ENCODE data around the gene EFHC2.

EFHC2 gene

DNA sequence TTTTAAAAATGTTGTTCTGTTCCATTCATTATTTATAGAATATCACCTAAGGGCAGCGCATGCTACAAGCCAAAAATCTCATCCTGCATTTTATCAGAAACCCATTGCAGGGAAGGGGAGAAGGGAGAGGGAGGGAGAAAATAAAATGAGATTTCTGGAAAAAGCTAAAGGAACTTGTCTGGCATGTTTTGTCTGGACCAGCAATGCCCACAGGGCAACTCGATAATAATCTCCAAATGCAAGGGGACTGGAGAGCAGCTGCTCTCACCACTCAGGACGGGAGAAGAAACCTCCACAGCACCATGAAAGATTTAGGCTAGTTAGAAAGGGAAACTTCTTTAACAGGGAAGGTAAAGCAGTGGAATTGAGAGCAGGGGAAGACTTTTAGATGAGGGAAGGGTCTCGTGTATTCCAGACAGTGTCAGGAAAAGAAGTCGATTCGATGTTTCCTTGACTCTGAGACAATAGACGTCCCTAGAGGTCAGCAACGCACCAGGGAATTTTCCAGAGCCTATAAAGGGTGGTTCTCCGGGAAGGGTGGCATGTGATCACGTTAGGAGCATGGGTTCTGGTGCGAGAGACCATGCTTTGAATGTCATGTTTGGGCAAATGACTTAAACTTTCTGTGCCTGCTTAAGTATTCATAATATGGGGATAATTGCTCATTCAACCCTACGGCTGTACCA is 238.1 kb downstream of the EFHC2 start:
- Histone ChIP-seq H3K4me1 (ENCODE audit: low read length) (no peaks in the 10 kb centered on the region), H2AFZ (ENCODE audit: low read depth, low read length) (no peak overlapping the region), H4K20me1 (ENCODE audit: insufficient read depth, low read length) (no peaks in the 10 kb centered on the region), H3K27ac (ENCODE audit: low read length) (no peak overlapping the region), H3K4me3 (ENCODE audit: low read length) (no peak overlapping the region), H3K4me2 (ENCODE audit: low read length) (no peak overlapping the region), H3K36me3 (replicated peaks; ENCODE audit: low read depth, low read length) (no peaks in the 10 kb centered on the region), H3K9me3 (ENCODE audit: insufficient read depth, low read length) (no peaks in the 10 kb centered on the region), H3K79me2 (ENCODE audit: low read length) (no peaks in the 10 kb centered on the region), H3K27me3 (ENCODE audit: low read depth, low read length) (no peaks in the 10 kb centered on the region), H3K9ac (ENCODE audit: low read length) (no peak overlapping the region)
- TF ChIP-seq EZH2phosphoT487 (IDR thresholded peaks at IDR 0.05; ENCODE audit: low read depth), result no peak
- TF ChIP-seq, protein P1, sequence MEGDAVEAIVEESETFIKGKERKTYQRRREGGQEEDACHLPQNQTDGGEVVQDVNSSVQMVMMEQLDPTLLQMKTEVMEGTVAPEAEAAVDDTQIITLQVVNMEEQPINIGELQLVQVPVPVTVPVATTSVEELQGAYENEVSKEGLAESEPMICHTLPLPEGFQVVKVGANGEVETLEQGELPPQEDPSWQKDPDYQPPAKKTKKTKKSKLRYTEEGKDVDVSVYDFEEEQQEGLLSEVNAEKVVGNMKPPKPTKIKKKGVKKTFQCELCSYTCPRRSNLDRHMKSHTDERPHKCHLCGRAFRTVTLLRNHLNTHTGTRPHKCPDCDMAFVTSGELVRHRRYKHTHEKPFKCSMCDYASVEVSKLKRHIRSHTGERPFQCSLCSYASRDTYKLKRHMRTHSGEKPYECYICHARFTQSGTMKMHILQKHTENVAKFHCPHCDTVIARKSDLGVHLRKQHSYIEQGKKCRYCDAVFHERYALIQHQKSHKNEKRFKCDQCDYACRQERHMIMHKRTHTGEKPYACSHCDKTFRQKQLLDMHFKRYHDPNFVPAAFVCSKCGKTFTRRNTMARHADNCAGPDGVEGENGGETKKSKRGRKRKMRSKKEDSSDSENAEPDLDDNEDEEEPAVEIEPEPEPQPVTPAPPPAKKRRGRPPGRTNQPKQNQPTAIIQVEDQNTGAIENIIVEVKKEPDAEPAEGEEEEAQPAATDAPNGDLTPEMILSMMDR (IDR thresholded peaks at IDR 0.05; ENCODE audit: low read depth, low read length), result no peak

DNA sequence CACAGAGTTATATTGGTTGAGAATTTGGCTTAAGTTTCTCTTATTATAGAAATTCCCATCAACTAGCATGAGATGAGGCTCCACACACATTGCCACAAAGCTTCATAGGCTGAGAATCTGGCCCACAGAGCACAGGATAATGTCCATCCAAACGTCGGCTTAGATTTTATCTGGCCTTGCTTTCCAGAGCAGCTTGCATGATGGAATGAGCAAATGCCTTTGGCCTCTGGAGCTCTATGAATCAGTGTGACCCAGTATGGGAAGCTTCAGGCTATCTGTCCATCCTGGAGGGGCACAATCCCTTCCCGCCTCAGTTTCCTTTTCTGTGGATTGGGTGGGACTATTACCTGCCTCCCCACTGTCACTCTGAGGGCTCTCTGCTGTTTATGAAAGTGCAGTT is 238.8 kb downstream of the EFHC2 start:
- H3K79me2 ChIP-seq (ENCODE audit: low read length), result no peaks in the 10 kb centered on the region
- H4K20me1 ChIP-seq (ENCODE audit: insufficient read depth, low read length), result no peaks in the 10 kb centered on the region
- H3K4me1 ChIP-seq (ENCODE audit: low read length), result no peaks in the 10 kb centered on the region
- no peaks in the 10 kb centered on the region for H3K27me3 ChIP-seq (ENCODE audit: low read depth, low read length)
- TF ChIP-seq, protein P1 (IDR thresholded peaks at IDR 0.05; ENCODE audit: low read depth, low read length), result no peak
- H3K36me3 ChIP-seq (replicated peaks; ENCODE audit: low read depth, low read length), result no peaks in the 10 kb centered on the region
- no peaks in the 10 kb centered on the region for H3K9me3 ChIP-seq (ENCODE audit: insufficient read depth, low read length)
- H2AFZ ChIP-seq (ENCODE audit: low read depth, low read length), result no peak overlapping the region
- no peak overlapping the region for H3K9ac ChIP-seq (ENCODE audit: low read length)
- H3K4me3 ChIP-seq (ENCODE audit: low read length), result no peak overlapping the region
- no peak overlapping the region for H3K4me2 ChIP-seq (ENCODE audit: low read length)
- H3K27ac ChIP-seq (ENCODE audit: low read length), result no peak overlapping the region

DNA sequence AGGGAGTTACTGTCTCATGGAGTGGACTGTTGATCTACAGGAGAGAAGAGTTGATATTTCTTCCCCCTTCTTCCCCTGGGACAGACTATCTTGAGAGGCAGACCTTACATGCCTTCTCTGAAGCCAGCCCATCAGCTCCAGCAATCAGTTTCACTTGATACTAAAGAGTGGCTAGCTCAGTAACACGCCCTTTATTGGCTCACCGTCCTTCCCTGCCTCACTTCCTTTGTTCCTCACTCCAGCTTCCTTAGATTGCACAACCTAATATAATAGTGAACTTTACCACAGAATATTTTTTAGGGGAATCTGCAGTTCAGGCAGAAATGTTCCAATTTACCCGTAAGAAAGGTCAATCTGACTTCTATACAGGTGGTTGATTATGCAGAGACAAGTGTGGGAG is 242.2 kb downstream of the EFHC2 start:
- Histone ChIP-seq H3K4me1 (ENCODE audit: low read length) (no peaks in the 10 kb centered on the region), H3K4me2 (ENCODE audit: low read length) (no peak overlapping the region), H3K27ac (ENCODE audit: low read length) (no peak overlapping the region), H4K20me1 (ENCODE audit: insufficient read depth, low read length) (no peaks in the 10 kb centered on the region), H3K79me2 (ENCODE audit: low read length) (no peaks in the 10 kb centered on the region), H3K36me3 (replicated peaks; ENCODE audit: low read depth, low read length) (no peaks in the 10 kb centered on the region), H3K27me3 (ENCODE audit: low read depth, low read length) (no peaks in the 10 kb centered on the region), H3K4me3 (ENCODE audit: low read length) (no peak overlapping the region), H3K9me3 (ENCODE audit: insufficient read depth, low read length) (no peaks in the 10 kb centered on the region), H3K9ac (ENCODE audit: low read length) (no peak overlapping the region), H2AFZ (ENCODE audit: low read depth, low read length) (no peak overlapping the region)
- TF ChIP-seq EZH2phosphoT487 (IDR thresholded peaks at IDR 0.05; ENCODE audit: low read depth), result no peak
- TF ChIP-seq, protein P1 (IDR thresholded peaks at IDR 0.05; ENCODE audit: low read depth, low read length), result no peak

DNA sequence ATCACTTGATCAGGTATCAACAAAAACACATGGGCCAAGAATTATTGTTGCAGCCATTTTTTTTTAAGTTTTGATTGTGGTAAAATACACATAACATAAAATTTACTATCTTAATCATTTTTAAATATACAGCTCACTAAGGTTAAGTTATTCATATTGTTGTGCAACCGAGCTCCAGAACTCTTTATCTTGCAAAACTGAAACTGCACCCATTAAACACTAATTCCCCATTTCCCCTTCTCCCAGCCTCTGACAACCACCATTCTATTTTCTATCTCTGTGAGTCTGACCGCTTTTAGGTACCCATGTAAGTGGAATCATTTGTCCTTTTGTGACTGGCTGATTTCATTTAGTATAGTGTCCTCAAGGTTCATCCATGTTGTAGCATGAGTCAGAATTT is 244.1 kb downstream of the EFHC2 start:
- Histone ChIP-seq H2AFZ (ENCODE audit: low read depth, low read length) (no peak overlapping the region), H3K27ac (ENCODE audit: low read length) (no peak overlapping the region), H3K79me2 (ENCODE audit: low read length) (no peaks in the 10 kb centered on the region), H3K4me3 (ENCODE audit: low read length) (no peak overlapping the region), H3K4me2 (ENCODE audit: low read length) (no peak overlapping the region), H3K4me1 (ENCODE audit: low read length) (no peaks in the 10 kb centered on the region), H3K9ac (ENCODE audit: low read length) (no peak overlapping the region), H3K9me3 (ENCODE audit: insufficient read depth, low read length) (no peaks in the 10 kb centered on the region), H4K20me1 (ENCODE audit: insufficient read depth, low read length) (no peaks in the 10 kb centered on the region), H3K36me3 (replicated peaks; ENCODE audit: low read depth, low read length) (no peaks in the 10 kb centered on the region), H3K27me3 (ENCODE audit: low read depth, low read length) (no peaks in the 10 kb centered on the region)
- no peak for TF ChIP-seq EZH2phosphoT487 (IDR thresholded peaks at IDR 0.05; ENCODE audit: low read depth)
- TF ChIP-seq, protein P1 (IDR thresholded peaks at IDR 0.05; ENCODE audit: low read depth, low read length), result no peak
